Measurements from ENCODE around the gene IL25. TPM values are rescaled to one million over a fixed set of nuclear protein-coding genes. Genes with fewer than 3 reads are reported as not detected.
"Not testable (repeated sequence)": the region's sequence is repeated elsewhere in the genome, so short reads cannot be mapped to it uniquely, and the experiment has no call there.

The IL25 gene
- total RNA-seq, 6 donors from 2014 or later, result not detected

- 74 to 78% methylated on average over 10 of the region's 10 CpGs for WGBS, 2 donors
- no peak for DNase-seq
- Histone ChIP-seq H3K27me3 (no peaks in the 10 kb centered on the region), H3K9me3 (no peaks in the 10 kb centered on the region), H3K4me1 (no peaks in the 10 kb centered on the region), H3K4me3 (no peak overlapping the region), H3K36me3 (no peaks in the 10 kb centered on the region), H3K27ac (no peak overlapping the region)
- no peak for ATAC-seq (ENCODE audit: low FRiP score in 2 of 2)
- no peak for TF ChIP-seq POLR2AphosphoS5 (IDR thresholded peaks at IDR 0.05)
- TF ChIP-seq EP300 (IDR thresholded peaks at IDR 0.05), result no peak
Observed at GRCh38 chr14:23425169-23425568, 52.6 kb downstream of the IL25 start.

DNA sequence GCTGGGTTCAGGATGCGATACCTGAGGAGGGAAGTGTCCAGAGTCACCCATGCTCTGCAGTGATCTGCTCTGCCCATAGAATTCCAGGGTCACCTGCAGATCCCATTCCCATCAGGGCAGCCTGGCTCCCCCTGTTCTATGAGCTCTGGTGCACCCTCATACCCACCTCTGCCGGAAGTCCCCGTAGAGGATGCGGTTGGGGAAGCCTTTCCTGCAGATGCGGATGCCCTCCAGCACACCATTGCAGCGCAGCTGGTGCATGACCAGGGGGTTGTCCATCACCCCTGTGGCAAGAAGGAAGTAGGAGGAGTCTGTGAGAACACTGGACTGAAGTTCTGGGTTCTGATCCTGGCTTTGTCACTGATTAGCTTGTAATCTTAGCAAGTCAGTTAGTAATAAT lies 53.2 kb downstream of the IL25 start:
- 88 to 93% methylated on average over 1 to 5 of the region's 6 CpGs for WGBS, 2 donors
- not testable (repeated sequence) for H3K27ac ChIP-seq; H3K4me3 ChIP-seq; H3K4me1 ChIP-seq; H3K36me3 ChIP-seq; DNase-seq; H3K9me3 ChIP-seq; ATAC-seq (ENCODE audit: low FRiP score in 2 of 2); H3K27me3 ChIP-seq

Small RNAs within 50 kb of the gene (small RNA-seq; reads per million reads assigned to genes)
- 0 reads per million in 4 donors for gene MIR208A
- 0 reads per million in 4 donors for gene MIR208B

Other genes starting within 250 kb of the IL25 start
- 10 to 100 TPM; 30.4 to 58.2 (median 42.0) TPM for gene SLC7A8, start 189.1 kb upstream of the IL25 start, total RNA-seq
- not detected for gene RNF212B, start 134.9 kb upstream of the IL25 start, total RNA-seq
- 10 to 100 TPM in 4 of 6 donors, 1 to 10 TPM in 2; 3.9 to 13.7 (median 11.2) TPM for gene HOMEZ, start 86.7 kb upstream of the IL25 start, total RNA-seq
- 10 to 100 TPM in 4 of 6 donors, 1 to 10 TPM in 2; 6.7 to 95.3 (median 12.8) TPM for gene PPP1R3E, start 70.0 kb upstream of the IL25 start, total RNA-seq
- gene BCL2L2, start 66.0 kb upstream of the IL25 start, total RNA-seq, result 10 to 100 TPM; 38.8 to 53.8 (median 47.3) TPM
- gene PABPN1, start 51.4 kb upstream of the IL25 start, total RNA-seq, result 100 to 1,000 TPM in 3 of 6 donors, 10 to 100 TPM in 3; 47.6 to 325 (median 85.7) TPM
- gene SLC22A17, start 19.9 kb upstream of the IL25 start, total RNA-seq, result 10 to 100 TPM in 4 of 6 donors, 1 to 10 TPM in 2; 5.8 to 16.8 (median 12.4) TPM
- gene EFS, start 7.6 kb upstream of the IL25 start, total RNA-seq, result 10 to 100 TPM in 3 of 6 donors, 1 to 10 TPM in 3; 4.1 to 18.9 (median 9.3) TPM
- 1 to 10 TPM in 3 of 6 donors, under 1 TPM in 1, not detected in 2; 0.47 to 3.1 (median 2.3) TPM for gene CMTM5, start 4.2 kb downstream of the IL25 start, total RNA-seq
- not detected for gene MYH6, start 35.5 kb downstream of the IL25 start, total RNA-seq
- gene MYH7, start 62.9 kb downstream of the IL25 start, total RNA-seq, result not detected
- gene NGDN, start 96.9 kb downstream of the IL25 start, total RNA-seq, result 10 to 100 TPM; 25.4 to 42.6 (median 35.5) TPM
- gene ZFHX2, start 179.0 kb downstream of the IL25 start, total RNA-seq, result 1 to 10 TPM; 1.7 to 6.3 (median 3.0) TPM
- gene THTPA, start 183.5 kb downstream of the IL25 start, total RNA-seq, result 10 to 100 TPM; 16.7 to 27.2 (median 20.4) TPM
- 100 to 1,000 TPM in 5 of 6 donors, 10 to 100 TPM in 1; 73.9 to 418 (median 140) TPM for gene AP1G2, start 195.0 kb downstream of the IL25 start, total RNA-seq
- 1 to 10 TPM in 5 of 6 donors, under 1 TPM in 1; 0.69 to 6.5 (median 2.5) TPM for gene JPH4, start 206.0 kb downstream of the IL25 start, total RNA-seq

All from upper lobe of left lung (tissue), 6 donors.